ENCODE measurements around the gene YBEY.
"Not testable (repeated sequence)": the region's sequence is repeated elsewhere in the genome, so short reads cannot be mapped to it uniquely, and the experiment has no call there.

The YBEY gene, protein sequence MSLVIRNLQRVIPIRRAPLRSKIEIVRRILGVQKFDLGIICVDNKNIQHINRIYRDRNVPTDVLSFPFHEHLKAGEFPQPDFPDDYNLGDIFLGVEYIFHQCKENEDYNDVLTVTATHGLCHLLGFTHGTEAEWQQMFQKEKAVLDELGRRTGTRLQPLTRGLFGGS

DNA sequence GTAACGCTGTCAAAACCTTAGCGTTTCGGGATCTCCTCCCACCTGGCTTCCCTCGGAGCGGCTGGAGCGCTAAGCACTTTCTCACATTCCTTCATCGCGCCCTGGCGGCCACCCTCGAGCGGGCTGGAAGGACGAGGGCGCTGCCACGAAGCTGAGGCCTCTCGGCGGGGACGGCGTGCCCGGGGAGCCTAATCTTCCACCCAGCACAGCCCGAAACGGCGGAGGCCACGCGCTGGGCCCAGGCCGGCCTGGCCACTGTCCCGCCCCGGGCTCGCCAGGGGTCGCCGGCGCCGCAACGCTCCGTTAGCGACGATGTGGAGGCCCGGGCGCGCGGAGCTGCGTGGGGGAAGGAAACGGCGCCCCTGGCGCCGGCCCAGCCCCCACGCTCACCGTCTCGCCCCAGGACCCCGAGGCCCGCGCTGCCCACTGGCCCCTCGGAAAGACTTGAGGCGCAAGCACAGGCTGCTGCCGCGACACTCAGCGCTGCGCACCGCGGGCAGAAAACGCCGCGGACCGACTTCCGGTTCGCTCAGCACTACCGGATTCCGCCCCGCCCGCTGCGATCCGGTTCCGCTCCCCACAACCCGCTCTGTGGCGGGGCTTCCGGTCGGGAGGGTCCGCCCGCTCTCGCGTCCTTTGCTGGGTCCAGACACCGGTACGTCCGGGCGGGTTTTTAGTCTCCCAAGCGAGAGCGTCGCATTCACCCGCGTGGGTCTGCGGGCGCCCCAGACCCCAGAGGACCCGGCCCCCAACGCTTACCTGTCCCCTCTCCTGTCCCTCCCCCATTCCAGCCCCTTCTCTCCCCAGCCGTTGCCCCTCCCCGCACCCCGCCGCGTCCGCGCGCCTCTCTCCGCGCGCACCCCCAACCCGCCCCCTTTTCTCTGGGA, at the start of gene YBEY:
YBEY (plus strand) TSS at position 582 of the 887 bp plus-strand sequence. CDS start 572 bp downstream, outside the sequence.
- DNase-seq = peak; percentile 81

DNA sequence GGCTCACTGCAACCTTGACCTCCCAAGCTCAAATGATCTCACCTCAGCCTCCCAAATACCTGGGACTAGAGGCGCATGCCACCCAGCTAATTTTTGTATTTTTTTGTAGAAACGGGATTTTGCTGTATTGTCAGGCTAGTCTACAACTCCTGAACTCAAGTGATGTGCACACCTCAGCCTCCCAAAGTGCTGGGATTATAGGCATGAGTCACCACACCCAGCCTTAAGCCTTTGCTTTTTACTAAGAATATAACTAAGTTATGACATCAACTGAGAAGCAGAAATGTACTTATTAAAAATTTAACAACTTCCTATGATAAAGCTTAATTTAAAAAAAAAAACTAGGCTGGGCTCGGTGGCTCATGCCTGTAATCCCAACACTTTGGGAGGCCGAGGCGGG, 48.7 kb upstream of the YBEY start:
- DNase-seq = no peak

DNA sequence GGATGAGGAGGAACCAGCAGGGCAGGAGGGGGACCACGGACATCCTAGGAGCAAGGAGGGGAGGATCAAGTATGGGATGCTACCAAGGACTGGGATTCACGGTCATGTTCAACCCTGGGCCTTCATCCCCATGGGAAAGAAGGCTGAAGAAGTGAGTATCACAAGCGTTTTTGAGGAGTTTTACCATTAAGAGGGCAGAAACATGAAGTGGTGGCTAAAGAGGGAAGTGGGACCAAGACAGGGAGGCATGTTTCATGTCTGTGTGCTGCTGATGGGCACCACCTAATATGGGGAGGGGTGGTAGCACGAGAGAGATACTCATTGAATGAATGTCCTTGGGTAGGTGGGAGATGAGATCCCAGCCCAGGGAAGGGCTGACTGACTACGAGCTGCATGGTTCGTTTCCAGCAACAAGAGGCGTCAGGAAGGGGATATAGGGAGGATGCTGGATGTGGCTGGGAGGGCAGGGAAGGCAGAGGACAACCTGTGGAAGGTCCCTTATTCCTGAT, 46.3 kb upstream of the YBEY start:
- no peak for DNase-seq

DNA sequence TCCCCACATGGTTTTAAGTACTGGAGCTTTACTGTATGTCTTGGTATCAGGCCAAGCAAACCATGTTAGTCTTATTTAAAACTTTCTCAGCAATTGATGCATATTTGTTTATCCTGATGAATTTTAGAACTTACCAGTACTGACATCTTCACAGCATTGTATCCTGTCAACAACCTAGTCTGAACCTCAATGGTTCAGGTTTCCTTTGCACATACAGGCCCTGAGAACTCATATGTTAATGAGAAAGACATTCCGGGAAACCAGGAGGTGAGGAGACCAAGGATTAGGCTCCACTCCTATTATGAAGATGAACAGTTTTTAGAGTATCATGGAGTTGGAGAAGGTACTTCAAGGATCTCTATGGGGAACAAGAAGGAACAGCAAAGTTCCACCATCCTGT, 44.6 kb upstream of the YBEY start:
- DNase-seq = not testable (repeated sequence)

DNA sequence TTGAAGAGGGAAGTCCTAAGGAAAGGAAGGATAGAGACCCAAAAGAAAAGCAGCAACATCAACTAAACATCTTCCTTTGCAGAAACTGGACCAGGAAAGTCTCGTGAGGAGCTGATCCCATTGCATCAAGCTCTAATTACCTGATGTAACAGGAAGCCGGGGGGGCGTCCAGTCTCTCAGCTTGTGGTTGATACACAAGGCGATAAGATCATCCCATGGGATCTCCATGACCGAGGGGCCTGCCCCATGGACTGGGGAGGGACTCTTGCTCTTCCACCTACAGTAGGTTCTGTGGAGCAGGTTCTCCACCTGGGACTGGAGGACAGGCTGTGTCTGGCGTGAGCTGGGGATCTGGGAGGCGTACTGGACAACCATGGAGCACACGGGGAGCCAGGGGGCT, 42.8 kb upstream of the YBEY start:
- no peak for DNase-seq

DNA sequence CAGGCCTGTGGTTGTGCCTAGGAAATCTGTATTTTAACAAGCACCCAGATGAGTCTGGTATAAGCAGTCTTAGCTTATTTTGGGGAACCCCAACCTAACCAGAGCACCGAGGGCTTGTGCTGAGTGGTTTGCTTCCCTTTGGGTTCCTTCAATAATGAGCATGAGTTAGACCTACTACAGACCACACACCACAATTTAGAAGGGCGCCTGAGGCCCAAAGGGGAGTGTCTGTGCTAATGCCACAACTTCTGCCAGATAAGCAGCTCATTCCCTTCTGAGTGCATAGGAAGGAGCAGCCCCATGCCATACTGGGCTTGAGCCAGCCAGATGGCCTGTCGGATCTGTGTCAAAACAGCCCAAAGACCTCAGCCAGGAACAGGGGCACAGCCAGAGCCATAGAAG, 42.2 kb upstream of the YBEY start:
- no peak for DNase-seq

DNA sequence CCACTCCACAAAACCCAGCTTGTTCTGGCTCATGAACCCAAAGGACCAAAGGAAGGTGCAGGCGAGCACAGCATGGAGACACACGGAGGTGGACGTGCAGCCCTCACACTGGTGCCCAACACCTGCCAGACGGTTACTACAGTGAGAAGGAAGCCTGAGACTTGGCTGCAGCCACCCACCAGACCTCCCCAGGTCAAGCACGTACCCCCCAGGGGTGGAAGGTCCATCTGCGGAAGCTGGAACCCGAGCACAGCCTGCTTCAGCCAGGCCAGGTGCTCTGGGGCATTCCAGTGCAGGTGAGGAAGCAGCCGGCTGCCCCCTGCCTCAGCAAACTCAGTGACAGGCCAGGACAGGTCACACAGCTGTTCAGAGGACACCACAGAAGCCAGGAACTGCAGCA, 41.5 kb upstream of the YBEY start:
- DNase-seq = no peak

DNA sequence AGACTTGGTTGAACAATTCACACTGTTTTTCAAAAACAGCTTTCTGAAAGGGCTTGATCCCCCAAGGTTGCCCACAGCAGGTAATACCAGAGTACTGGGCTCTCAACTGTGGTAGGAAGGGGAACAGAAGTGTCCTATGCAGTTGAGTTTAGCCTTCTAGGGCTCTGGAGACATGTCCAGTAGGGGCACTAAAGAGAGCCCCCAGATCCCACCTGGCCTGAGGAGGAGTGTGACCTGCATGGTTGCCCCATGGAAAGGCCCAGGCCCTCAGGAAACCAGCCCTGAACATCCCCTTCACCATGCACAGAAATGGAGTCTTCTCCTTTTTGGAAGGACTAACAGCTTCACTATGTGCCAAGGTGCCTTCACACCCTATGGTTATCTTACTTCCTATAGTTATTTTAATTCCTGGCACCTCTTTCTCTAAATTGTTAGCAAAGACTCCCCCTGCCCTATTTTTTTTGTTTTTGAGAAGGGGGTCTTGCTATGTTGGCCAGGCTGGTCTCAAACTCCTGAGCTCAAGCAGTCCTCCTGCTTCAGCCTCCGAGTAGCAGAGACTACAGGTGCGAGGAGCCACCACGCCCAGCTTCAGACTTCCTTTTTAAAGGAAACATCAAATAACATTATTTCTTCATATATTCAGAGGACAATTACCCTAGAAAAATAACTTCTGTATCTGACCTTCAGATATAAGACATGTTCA, 40.8 kb upstream of the YBEY start:
- DNase-seq = no peak

DNA sequence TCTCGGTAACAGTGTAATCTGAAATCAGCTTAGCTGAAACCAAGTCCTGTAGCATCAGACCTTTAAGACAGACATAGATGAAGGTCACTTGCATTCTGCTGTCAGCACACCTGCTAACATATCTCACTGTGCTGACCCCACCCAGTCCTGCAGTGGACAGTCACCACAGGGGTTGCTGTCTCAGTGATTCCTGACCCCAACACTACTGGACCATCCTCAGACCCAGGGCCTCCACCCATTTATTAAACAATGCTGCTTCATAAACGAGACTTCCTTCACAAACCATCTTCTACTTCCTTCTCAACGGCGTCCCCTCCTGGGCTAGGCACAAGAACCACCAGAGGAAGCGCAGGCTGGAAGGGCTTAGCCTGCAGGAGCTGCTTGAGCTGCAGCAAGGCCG, 39.8 kb upstream of the YBEY start:
- DNase-seq = no peak

DNA sequence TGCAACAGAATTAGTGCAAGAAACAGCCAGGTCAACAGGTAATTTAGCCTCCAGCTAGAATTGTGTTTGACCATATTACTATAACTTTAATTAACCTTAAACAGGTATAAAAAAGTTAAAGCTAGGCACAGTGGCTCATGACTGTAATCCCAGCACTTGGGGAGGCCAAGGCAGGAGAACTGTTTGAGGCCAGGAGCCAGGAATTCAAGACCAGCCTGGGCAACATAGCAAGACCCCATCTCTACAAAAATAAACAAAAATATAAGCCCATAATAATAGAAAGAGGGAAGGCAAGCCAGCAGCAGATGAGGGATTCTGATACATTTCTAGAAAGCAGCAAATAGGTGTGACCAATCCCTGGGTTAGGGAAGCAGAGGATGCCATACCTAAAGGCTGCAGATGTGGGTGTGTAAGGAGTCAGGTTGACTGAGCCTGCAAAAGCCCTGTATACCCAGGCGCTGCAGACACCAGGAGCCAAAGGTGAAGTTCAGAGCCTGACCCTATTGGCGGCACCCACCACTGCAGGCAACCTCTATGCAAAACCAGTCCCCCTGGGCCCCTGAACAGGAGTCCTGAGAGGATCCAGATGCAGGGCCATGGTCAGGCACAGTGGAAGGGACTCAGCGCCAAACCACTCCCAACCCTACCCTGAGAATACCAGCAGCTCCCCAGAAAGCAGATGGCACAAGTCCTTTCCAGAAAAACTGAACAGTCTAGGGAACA, 38.3 kb upstream of the YBEY start:
- no peak for DNase-seq

DNA sequence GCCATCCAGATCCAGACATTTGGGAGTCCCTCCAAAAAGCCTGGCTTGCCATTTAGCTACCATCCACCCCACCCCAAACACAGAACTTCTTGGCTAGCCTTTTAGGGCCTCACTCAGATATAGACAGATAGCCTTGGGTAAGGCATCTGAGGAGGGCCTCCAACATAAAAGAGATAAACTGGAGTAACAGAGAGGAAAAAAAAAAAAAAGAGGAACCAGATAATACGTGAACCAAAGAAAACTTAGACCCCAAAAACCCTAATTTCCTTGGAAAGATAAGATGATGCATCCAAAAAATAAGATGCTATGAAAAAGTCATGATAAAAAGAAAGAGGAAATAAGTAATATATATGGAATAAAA, 37.7 kb upstream of the YBEY start:
- no peak for DNase-seq

DNA sequence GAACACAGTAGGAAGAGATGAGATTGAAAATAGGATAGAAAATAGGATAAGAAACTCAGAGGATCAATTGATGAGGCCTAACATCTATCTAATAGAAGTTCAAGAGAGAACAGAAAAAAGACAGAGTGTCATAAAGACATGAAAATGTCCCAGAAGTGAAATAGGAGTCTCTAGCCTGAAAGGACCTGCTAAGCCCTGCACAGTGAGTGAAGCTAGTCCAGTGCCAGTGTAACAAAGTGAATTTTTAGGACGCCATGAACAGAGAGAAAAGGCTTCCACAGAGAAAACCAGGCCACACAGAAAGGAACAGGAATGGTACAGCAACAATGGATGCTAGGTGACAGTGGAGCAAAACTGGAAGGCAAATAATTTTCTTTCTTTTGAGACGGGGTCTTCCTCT, 37.3 kb upstream of the YBEY start:
- no peak for DNase-seq

DNA sequence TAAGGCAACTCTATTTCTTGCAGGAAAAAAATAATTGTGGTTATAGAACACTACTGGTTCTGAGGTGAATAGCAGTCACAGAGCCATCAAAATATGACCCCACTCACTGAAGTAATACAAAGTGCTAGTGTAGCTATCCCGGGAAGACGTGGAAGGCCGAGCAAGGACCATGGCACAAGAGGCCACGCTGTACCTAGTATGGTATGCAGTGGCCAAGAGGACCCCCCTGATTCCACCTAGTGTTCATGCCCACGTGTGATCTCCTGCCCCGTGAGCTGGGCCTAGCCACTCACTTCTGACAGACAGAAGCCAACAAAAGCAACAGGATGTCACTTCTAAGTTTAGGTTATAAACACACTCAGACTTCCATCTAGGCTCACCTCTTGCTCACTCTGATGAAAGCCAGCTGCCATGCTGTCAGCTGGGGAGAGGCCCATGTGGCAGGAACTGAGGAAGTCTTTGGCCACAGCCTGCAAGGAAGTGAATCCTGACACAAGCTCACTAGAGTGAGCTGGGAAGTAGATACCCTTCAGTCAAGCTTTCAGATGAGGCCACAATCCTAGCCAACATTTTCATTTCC, 35.9 kb upstream of the YBEY start:
- DNase-seq = no peak

DNA sequence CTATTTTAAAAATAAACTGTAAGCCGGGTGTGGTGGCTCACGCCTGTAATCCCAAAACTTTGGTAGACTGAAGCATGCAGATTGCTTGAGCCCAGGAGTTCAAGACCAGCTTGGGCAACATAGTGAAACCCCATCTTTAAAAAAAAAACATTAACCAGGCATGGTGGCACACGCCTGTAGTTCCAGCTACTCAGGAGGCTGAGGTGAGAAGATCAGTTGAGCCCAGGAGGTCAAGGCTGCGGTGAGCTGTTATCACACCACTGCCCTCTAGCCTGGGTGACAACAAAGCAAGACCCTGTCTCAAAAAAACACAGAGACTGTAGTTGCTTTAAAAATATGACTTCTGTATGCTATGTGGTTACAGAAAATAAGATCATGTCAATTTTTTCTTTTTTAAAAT, 33.3 kb upstream of the YBEY start:
- DNase-seq = no peak

DNA sequence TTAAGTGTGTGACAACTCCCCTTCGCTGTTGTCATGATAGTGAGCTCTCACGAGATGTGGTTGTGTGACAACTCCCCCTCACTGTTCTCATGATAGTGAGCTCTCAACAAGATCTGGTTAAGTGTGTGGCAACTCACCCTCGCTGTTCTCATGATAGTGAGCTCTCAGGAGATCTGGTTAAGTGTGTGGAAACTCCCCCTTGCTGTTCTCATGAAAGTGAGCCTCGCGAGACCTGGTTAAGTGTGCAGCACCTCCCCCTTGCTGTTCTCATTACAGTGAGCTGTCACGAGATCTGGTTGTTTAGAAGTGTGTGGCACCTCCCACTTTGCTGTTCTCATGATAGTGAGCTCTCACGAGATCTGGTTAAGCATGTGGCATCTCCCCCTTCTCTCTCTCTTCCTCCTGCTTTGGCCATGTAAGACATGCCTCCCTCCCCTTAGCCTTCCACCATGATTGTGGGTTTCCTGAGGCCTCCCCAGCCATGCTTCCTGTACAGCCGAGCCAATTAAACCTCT, 32.5 kb upstream of the YBEY start:
- no peak for DNase-seq

DNA sequence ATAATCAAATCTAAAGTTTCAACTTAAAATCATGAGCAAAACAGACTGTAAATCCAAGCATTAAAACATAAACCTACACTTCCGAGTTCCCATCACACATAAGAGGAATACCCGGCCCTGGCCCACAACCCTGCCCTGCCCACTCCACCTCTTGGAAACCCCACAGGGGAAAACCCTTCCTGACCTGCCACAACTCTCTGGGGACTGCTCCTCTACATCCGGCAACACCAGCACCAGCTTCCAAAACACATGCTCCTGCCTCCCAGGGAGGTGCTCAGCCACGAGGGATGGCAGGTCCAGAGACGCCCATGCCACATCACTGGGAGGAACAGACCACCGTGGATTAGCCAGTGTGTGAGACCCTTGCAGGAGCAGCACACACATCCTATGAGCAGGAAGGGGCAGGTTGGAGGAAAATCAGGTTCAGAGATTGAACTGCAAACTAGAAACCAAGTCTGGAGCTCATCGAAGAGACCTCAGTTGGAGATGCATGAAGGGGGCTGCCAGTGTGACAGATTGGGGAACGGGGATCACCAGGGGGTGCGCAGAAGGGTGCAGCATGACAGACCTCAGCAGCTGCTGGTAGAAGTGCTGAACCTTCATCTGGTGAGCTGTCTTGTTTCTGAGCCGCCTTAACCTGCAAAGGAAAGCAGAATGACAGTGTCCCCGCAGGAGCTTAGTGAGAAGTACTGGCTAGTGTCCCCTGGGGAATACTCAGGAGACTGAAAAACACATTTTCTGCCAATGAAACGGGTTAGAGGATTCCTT, 31.8 kb upstream of the YBEY start:
- DNase-seq = no peak

DNA sequence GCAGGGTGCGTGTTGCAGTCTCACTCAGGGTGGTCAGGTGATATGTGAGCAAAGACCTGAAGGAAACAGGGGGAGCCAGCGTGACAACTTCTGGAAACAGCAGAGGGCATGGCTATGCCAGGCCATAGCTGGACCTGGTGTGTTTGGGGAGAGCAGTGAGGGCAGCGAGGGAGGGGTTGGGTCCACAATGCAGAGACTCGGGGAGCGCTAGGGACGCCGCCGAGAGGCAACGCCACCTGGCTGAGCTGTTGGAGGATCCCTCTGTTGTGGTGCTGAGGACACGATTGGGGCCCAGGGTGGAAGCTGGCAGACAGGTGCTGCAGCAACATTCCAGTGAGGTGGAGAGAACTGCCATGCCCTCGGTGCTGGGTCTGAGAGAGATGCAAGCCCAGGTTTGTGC, 31.0 kb upstream of the YBEY start:
- DNase-seq = no peak

DNA sequence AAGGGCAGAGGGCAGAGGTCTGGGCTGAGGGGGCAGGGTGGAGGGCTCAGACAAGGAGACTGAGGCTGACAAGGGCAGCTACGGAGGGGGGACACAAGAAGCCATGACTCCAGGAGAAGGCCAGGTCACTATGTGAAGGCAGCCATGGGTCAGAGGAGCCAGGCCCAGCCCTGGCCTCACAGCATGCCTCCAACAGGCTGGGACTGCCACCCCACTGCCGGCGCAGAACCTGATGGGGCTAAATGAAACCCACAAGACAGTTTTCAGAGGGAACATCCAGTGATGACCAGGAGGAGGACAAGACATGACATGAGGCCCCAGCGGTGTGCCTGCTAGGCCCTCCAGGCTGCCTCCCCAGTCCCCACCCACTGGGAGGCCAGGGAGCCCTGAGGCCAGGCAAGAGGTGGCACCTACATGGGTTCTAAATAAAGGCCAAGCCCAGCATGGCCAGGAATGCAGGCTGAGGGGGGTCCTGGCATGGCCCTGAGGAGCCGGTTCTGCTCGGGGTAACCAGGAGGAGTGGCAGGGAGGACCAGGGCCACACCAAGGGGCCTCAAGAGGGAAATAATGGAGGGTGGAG, 30.3 kb upstream of the YBEY start:
- no peak for DNase-seq

DNA sequence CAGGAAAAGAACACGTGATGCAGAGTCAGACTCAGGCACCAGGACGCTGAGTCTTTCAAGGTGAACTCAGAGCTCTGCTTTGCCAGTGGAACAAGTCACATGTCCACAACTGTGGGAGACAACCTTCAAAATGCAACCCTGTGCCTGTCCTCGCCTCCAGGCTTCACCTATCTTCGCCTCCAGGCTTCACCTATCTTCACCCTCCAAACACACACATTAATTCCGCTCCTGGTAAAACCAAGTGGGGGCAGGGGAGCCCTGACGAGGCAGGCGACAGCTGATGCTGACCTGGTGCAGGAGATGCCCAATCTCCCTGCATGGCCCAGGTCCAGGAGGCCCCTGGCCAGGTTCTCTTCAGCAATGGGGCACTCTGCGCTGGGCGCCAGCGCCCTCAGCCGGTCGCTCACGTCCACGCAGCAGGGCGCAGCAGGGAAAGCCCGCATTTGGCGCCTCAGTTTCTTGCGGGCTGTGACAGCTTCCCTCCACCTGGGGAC, 29.6 kb upstream of the YBEY start:
- no peak for DNase-seq

DNA sequence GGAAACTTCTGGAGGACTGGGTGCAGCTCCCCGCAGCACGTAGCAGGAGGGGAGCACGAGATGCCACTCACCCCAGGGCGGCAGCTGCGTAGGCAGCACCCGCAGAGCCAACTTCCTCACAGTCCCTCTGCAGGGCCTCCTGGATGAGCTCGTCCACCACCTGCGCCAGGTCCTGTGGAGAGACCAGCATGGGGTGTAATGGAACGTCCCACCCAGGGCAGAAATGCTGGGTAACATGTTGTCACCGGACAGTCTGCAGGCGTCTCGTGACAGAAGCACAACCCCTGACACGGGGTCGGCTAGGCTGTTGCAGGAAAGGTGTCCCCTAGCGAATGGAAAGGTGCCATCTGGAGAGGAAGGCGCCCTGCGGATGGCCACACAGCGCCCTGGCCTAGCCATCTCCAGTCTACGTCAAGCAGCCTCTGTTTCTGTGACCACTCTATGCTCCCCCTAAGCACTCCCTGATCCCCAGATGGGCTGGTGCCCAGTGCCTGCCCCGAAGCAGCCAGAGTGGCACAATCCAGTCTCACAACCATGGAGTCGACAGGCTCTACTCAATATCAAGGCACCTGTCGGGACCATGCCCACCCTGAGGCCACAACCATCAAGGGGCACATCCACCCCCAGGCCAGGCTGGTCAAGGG, 22.0 kb upstream of the YBEY start:
- no peak for DNase-seq

DNA sequence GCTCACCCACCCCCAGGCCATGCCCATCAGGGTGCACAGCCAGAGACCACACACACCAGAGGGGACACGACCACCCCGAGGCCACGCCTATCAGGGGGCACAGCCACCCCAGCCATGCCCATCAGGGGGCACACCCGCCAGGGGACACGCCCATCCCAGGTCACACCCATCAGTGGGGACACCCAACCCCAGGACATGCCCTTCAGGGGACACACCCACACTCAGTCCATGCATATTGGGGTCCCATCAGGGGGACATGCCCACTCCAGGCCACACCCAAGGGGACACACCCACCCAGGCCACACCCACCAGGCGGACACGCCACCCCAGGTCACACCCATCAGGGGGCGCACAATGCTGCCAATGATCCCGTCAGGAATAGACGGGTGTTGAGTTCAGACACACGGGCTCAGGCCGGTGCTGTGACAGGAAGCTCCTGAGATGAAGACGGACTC, 21.4 kb upstream of the YBEY start:
- DNase-seq = no peak
